CD4-positive, alpha-beta T cell (primary cell): Measurements from ENCODE around the gene VIL1. TPM values are rescaled to one million over a fixed set of nuclear protein-coding genes. Genes with fewer than 3 reads are reported as not detected.

ENCODE experiments used
- ATAC-seq: fragments of 200-7000 bp; cut with Tn5 transposase; one replicate; pipeline ENCODE4 v1.10.0; 2022; ENCODE audit warnings: mild to moderate bottlenecking; ENCODE audit not compliant: poor library complexity
- CTCF ChIA-PET: fragments of 350-600 bp; sonication (Branson Sonifier 250); formaldehyde crosslinking; loops from one replicate; lab custom pipeline; 2021; ENCODE audit warnings: antibody characterized with exemption, inconsistent platforms; lab: Charles Lee
- POLR2A ChIA-PET: fragments of 350-600 bp; sonication (Branson Sonifier 250); formaldehyde crosslinking; loops from one replicate; lab custom pipeline; 2021; ENCODE audit warnings: antibody characterized with exemption, inconsistent platforms; lab: Charles Lee
- DNase-seq, 14 experiments: peaks; one replicate each; pipeline ENCODE4 v3.0.0-alpha.2; 2013 to 2020; ENCODE audit warnings: mixed read lengths in 2 of 14
- H3K27ac ChIP-seq, 2 donors: one replicate each; pipeline versions ENCODE4 v1.5.1 to v1.7.0; 2013; ENCODE audit warnings: low read length in 2 of 2, low read depth in 1 of 2, mild to moderate bottlenecking in 1 of 2
- H3K27me3 ChIP-seq, 2 experiments: 1 replicate in 1 of 2; 2 replicates in 1 of 2; pipeline versions ENCODE4 v1.6.1 to v1.7.0; 2013; ENCODE audit warnings: low read length in 2 of 2, control low read depth in 1 of 2, mild to moderate bottlenecking in 1 of 2, moderate library complexity in 1 of 2; ENCODE audit not compliant: insufficient read depth in 2 of 2, control insufficient read depth in 1 of 2
- H3K36me3 ChIP-seq: one replicate; pipeline ENCODE4 v1.6.1; 2013; ENCODE audit warnings: low read length, control low read depth; ENCODE audit not compliant: insufficient read depth
- H3K4me1 ChIP-seq: one replicate; pipeline ENCODE4 v1.6.1; 2013; ENCODE audit warnings: low read length, control low read depth; ENCODE audit not compliant: insufficient read depth
- H3K4me3 ChIP-seq: one replicate; pipeline ENCODE4 v1.5.1; 2013; ENCODE audit warnings: mild to moderate bottlenecking, low read length, moderate library complexity
- H3K9me3 ChIP-seq, 2 experiments: 1 replicate in 1 of 2; 2 replicates in 1 of 2; pipeline versions ENCODE4 v1.6.1 to v1.7.0; 2013; ENCODE audit warnings: low read length in 2 of 2, mild to moderate bottlenecking in 2 of 2, control low read depth in 1 of 2, moderate library complexity in 1 of 2; ENCODE audit not compliant: control insufficient read depth in 1 of 2, insufficient read depth in 1 of 2
- H3K27ac Mint-ChIP-seq: one replicate; pipeline ENCODE4 v1.8.0; 2020; ENCODE audit warnings: mixed read lengths
- H3K27me3 Mint-ChIP-seq: one replicate; pipeline ENCODE4 v1.8.0; 2021; ENCODE audit warnings: mixed read lengths
- H3K36me3 Mint-ChIP-seq: one replicate; pipeline ENCODE4 v1.8.0; 2021; ENCODE audit warnings: low read depth, mixed read lengths
- H3K4me1 Mint-ChIP-seq: one replicate; pipeline ENCODE4 v1.8.0; 2021; ENCODE audit warnings: low read depth, mixed read lengths
- H3K4me3 Mint-ChIP-seq: one replicate; pipeline ENCODE4 v1.8.0; 2020; ENCODE audit warnings: mild to moderate bottlenecking, mixed read lengths
- H3K9me3 Mint-ChIP-seq: one replicate; pipeline ENCODE4 v1.8.0; 2020; ENCODE audit warnings: mixed read lengths
- CTCF ChIP-seq: fragments of 200-600 bp; IDR thresholded peaks from one replicate; pipeline ENCODE4 v1.8.0; 2022; ENCODE audit warnings: antibody characterized with exemption, mild to moderate bottlenecking
- intact Hi-C, 2 experiments: fragments of 100-400 bp; cut with DNase I in 1 of 2; cut with micrococcal nuclease in 1 of 2; formaldehyde crosslinking; loops; one replicate each; pipeline versions ENCODE4 v1.15.1 to v1.9.0; 2023 to 2025; cut with DNase I, micrococcal nuclease
- total RNA-seq, 174 experiments: library from RNA in 2 of 174; stranded (reverse) in 2 of 174; gene quantifications; one replicate each; pipeline ENCODE4 v1.2.3 and lab custom pipeline; 2021 to 2026

Gene VIL1
- total RNA-seq, 2 experiments from 2014 or later, result 0.20 to 0.33 TPM

- DNase-seq, result peak in 1 of 14 experiments; percentile 38
- no peak for ATAC-seq
- Histone ChIP-seq H3K4me1 (peaks cover 72% of the 10 kb centered on the region), H3K4me3 (peak overlapping the region; percentile 71), H3K27me3 (no peaks in the 10 kb centered on the region), H3K27ac (peak overlapping the region; percentile 93 to 96), H3K36me3 (peaks cover 11% of the 10 kb centered on the region), H3K9me3 (no peaks in the 10 kb centered on the region)
- intact Hi-C loops, result loop anchor here (5.0 to 10.0 kb wide), 6 partner anchors 40 to 780 kb away; partner anchors contain the start of genes ARPC2 (in 1 of the 2), CATIP (in 1 of the 2), CNPPD1 (in 1 of the 2) and RETREG2 (in 1 of the 2)
- Mint-ChIP-seq H3K27me3 (no peaks in the 10 kb centered on the region), H3K4me1 (peaks cover 51% of the 10 kb centered on the region), H3K4me3 (peak overlapping the region; percentile 94), H3K36me3 (peaks cover 37% of the 10 kb centered on the region), H3K9me3 (no peaks in the 10 kb centered on the region), H3K27ac (peak overlapping the region; percentile 99)
- no peak for TF ChIP-seq CTCF
- ChIA-PET POLR2A (interaction anchor here (0.7 to 4.9 kb wide), 13 partner anchors 9 to 857 kb away, joined by 3 to 74 read pairs (median 12); partner anchors contain the start of genes AAMP, ANKZF1, ARPC2 and ATG9A), CTCF (interaction anchor here (1.7 to 3.2 kb wide), 2 partner anchors 111 to 313 kb away, joined by 5 to 22 read pairs; partner anchors contain the start of gene TTLL4)
Observed at GRCh38 chr2:218397463-218397819, 21.5 kb upstream of the VIL1 start.

- no peaks in the 10 kb centered on the region for H3K9me3 ChIP-seq
- peak overlapping the region; percentile 99 for H3K27ac Mint-ChIP-seq
- CTCF ChIA-PET, result interaction anchor here (3.2 kb wide), 1 partner anchor 111 kb away, joined by 22 read pairs; no protein-coding TSS in a partner anchor
- peaks cover 16% of the 10 kb centered on the region for H3K36me3 ChIP-seq
- no peak for ATAC-seq
- H3K9me3 Mint-ChIP-seq, result no peaks in the 10 kb centered on the region
- peak overlapping the region; percentile 71 for H3K4me3 ChIP-seq
- H3K4me3 Mint-ChIP-seq, result peak overlapping the region; percentile 94
- no peaks in the 10 kb centered on the region for H3K27me3 Mint-ChIP-seq
- peak overlapping the region; percentile 93 to 96 for H3K27ac ChIP-seq
- intact Hi-C loops, result loop anchor here (2.0 to 10.0 kb wide), 7 partner anchors 41 to 779 kb away; partner anchors contain the start of genes ARPC2 (in 1 of the 2), CATIP (in 1 of the 2), CNOT9 (in 1 of the 2) and CNPPD1 (in 1 of the 2)
- H3K4me1 Mint-ChIP-seq, result peaks cover 51% of the 10 kb centered on the region
- peaks cover 40% of the 10 kb centered on the region for H3K36me3 Mint-ChIP-seq
- H3K27me3 ChIP-seq, result no peaks in the 10 kb centered on the region
- peaks cover 76% of the 10 kb centered on the region for H3K4me1 ChIP-seq
- POLR2A ChIA-PET, result interaction anchor here (0.7 to 4.9 kb wide), 11 partner anchors 9 to 857 kb away, joined by 3 to 74 read pairs (median 23); partner anchors contain the start of genes AAMP, ANKZF1, ATG9A and BCS1L
- DNase-seq, result peak in 10 of 14 experiments; percentile 33 to 79 (median 49)
- no peak for TF ChIP-seq CTCF
Observed at GRCh38 chr2:218397820-218398436, 21.0 kb upstream of the VIL1 start.

- Histone ChIP-seq H3K4me1 (peaks cover 83% of the 10 kb centered on the region), H3K27ac (peak overlapping the region; percentile 93 to 96), H3K27me3 (no peaks in the 10 kb centered on the region), H3K4me3 (peak overlapping the region; percentile 86), H3K36me3 (peaks cover 24% of the 10 kb centered on the region), H3K9me3 (no peaks in the 10 kb centered on the region)
- DNase-seq, result peak; percentile 45 to 86 (median 68)
- Mint-ChIP-seq H3K4me1 (peaks cover 59% of the 10 kb centered on the region), H3K27me3 (no peaks in the 10 kb centered on the region), H3K9me3 (no peaks in the 10 kb centered on the region), H3K27ac (peak overlapping the region; percentile 99), H3K36me3 (peaks cover 48% of the 10 kb centered on the region), H3K4me3 (peak overlapping the region; percentile 94)
- CTCF ChIA-PET, result no interaction called here
- no peak for TF ChIP-seq CTCF
- intact Hi-C loops, result loop anchor here (2.0 to 10.0 kb wide), 7 partner anchors 41 to 779 kb away; partner anchors contain the start of genes ARPC2 (in 1 of the 2), CATIP (in 1 of the 2), CNOT9 (in 1 of the 2) and CNPPD1 (in 1 of the 2)
- ATAC-seq, result peak; percentile 11
- POLR2A ChIA-PET, result interaction anchor here (1.2 to 4.9 kb wide), 11 partner anchors 8 to 831 kb away, joined by 3 to 74 read pairs (median 18); partner anchors contain the start of genes AAMP, ANKZF1, ATG9A and BCS1L
Observed at GRCh38 chr2:218398437-218399390, 20.2 kb upstream of the VIL1 start.
